Measurements from ENCODE around the gene DIAPH3.

DNA sequence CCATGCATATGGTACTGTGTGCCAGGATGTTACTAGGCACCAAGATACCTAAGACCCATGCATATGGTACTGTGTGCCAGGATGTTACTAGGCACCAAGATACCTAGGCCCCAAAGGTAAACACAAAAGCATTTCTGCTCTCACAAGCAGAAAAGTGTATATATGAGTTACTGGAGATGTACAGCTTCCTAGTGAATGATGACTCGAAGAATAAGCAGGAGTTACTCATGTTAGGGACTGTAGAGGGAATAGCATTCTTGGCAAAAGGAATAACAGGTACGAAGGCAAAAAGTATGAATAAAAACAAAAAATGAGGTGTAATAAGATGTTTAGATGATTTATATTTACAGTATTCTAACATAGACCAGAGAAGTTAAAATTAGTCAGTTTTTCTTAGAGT is 383.7 kb downstream of the DIAPH3 start:
- TF ChIP-seq POLR2A (IDR thresholded peaks at IDR 0.05; ENCODE audit: low read depth, low read length) (no peak), CEBPB (IDR thresholded peaks at IDR 0.05; ENCODE audit: low read depth, low read length) (no peak), BHLHE40 (IDR thresholded peaks at IDR 0.05; ENCODE audit: low read depth, low read length) (no peak), USF2 (IDR thresholded peaks at IDR 0.05; ENCODE audit: low read depth, low read length) (no peak), SMC3 (IDR thresholded peaks at IDR 0.05; ENCODE audit: low read depth, low read length) (no peak), NFE2L2 (IDR thresholded peaks at IDR 0.05; ENCODE audit: low read depth, low read length) (no peak), MXI1 (IDR thresholded peaks at IDR 0.05; ENCODE audit: borderline replicate concordance, low read depth, low read length) (no peak), MAZ (IDR thresholded peaks at IDR 0.05; ENCODE audit: borderline replicate concordance, low read depth, low read length) (no peak), MAFK (IDR thresholded peaks at IDR 0.05; ENCODE audit: low read depth, low read length) (no peak), RFX5 (IDR thresholded peaks at IDR 0.05; ENCODE audit: low read depth, low read length) (no peak)
- TF ChIP-seq, protein P1, sequence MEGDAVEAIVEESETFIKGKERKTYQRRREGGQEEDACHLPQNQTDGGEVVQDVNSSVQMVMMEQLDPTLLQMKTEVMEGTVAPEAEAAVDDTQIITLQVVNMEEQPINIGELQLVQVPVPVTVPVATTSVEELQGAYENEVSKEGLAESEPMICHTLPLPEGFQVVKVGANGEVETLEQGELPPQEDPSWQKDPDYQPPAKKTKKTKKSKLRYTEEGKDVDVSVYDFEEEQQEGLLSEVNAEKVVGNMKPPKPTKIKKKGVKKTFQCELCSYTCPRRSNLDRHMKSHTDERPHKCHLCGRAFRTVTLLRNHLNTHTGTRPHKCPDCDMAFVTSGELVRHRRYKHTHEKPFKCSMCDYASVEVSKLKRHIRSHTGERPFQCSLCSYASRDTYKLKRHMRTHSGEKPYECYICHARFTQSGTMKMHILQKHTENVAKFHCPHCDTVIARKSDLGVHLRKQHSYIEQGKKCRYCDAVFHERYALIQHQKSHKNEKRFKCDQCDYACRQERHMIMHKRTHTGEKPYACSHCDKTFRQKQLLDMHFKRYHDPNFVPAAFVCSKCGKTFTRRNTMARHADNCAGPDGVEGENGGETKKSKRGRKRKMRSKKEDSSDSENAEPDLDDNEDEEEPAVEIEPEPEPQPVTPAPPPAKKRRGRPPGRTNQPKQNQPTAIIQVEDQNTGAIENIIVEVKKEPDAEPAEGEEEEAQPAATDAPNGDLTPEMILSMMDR (conservative IDR thresholded peaks at IDR 0.05; ENCODE audit: low read depth, low read length) = no peak
- TF ChIP-seq, protein P2, sequence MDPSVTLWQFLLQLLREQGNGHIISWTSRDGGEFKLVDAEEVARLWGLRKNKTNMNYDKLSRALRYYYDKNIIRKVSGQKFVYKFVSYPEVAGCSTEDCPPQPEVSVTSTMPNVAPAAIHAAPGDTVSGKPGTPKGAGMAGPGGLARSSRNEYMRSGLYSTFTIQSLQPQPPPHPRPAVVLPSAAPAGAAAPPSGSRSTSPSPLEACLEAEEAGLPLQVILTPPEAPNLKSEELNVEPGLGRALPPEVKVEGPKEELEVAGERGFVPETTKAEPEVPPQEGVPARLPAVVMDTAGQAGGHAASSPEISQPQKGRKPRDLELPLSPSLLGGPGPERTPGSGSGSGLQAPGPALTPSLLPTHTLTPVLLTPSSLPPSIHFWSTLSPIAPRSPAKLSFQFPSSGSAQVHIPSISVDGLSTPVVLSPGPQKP (IDR thresholded peaks at IDR 0.05; ENCODE audit: borderline replicate concordance, low read depth, low read length) = no peak
